Measurements from ENCODE around the gene BMPR2. TPM values are rescaled to one million over a fixed set of nuclear protein-coding genes. Genes with fewer than 3 reads are reported as not detected.
A peak's percentile ranks its signal among the peaks of the same experiment; 100 is the strongest.

Gene BMPR2
- total and polyA plus RNA-seq, 4 donors, result 4.3 to 16.2 (median 7.7) TPM

DNA sequence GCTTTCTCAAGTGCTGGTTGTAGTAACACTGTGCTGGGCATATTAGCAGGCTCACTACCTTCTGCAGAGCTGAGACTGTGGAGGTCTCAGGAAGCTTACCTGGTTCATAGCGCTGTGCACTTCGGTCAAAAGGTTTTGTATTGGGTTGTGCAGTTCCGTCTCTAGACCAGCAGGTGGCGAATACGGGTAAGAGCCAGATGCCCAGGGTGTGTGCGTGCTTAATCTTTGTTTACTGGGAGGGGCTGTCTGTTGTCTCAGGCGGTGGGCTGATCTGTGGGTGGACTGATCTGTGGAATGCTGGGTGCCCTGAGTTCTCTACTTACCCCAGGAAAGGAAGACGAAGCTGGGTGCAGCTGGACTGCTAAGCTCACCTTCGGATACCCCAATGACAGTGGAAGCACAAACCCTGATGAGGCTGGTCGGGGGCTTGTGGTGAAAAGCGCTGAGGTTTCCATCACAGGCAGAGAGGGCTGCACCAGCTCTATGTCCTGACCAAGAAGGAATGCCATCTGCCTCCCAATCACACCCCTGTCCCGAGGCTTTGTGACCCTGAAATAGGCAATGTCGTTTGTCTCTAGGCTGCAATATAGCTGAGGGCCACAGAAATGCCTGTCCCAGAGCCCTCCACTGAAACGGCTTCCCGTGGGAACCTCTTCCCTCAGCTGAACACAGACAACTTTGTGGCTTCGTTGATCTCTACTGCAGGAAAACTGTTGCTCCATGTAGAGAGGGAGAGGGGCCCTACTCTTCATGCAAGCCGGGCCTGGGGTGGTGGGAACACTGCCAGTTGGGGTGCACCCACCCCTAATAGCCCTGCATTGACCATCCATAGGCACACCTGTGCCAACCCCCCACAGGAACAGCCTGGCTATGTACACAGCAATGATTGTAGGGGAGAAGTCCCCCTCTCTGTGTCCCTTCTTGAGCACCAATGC lies 212.8 kb downstream of the BMPR2 start:
- H3K4me1 ChIP-seq (ENCODE audit: control insufficient read depth in 4 of 4, insufficient read depth in 4 of 4, low read length in 3 of 4), result peaks cover 0 to 8% (median 6%) of the 10 kb centered on the region in 4 donors
- TF ChIP-seq RAD21 (IDR thresholded peaks at IDR 0.05) (peak; percentile 90 to 97), TAF1 (conservative IDR thresholded peaks at IDR 0.05) (no peak), SP1 (IDR thresholded peaks at IDR 0.05) (no peak), FOXA1 (IDR thresholded peaks at IDR 0.05) (no peak), GABPA (IDR thresholded peaks at IDR 0.05 in 1 of 2, conservative IDR thresholded peaks at IDR 0.05 in 1 of 2) (no peak)
- TF ChIP-seq, protein P1, sequence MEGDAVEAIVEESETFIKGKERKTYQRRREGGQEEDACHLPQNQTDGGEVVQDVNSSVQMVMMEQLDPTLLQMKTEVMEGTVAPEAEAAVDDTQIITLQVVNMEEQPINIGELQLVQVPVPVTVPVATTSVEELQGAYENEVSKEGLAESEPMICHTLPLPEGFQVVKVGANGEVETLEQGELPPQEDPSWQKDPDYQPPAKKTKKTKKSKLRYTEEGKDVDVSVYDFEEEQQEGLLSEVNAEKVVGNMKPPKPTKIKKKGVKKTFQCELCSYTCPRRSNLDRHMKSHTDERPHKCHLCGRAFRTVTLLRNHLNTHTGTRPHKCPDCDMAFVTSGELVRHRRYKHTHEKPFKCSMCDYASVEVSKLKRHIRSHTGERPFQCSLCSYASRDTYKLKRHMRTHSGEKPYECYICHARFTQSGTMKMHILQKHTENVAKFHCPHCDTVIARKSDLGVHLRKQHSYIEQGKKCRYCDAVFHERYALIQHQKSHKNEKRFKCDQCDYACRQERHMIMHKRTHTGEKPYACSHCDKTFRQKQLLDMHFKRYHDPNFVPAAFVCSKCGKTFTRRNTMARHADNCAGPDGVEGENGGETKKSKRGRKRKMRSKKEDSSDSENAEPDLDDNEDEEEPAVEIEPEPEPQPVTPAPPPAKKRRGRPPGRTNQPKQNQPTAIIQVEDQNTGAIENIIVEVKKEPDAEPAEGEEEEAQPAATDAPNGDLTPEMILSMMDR (IDR thresholded peaks at IDR 0.05; ENCODE audit: low read depth, low read length, missing input control), result peak; percentile 90
- no peak overlapping the region for H3K27ac ChIP-seq (ENCODE audit: low read depth in 1 of 2, low read length in 2 of 2)
- H3K9me3 ChIP-seq (ENCODE audit: control insufficient read depth in 4 of 4, low read length in 3 of 4), result no peaks in the 10 kb centered on the region
- H3K9ac ChIP-seq (ENCODE audit: low read depth in 1 of 2, low read length in 2 of 2), result no peak overlapping the region
- H3K4me3 ChIP-seq (ENCODE audit: low read depth in 1 of 3, low read length in 3 of 3), result no peak overlapping the region
- no peaks in the 10 kb centered on the region for H3K36me3 ChIP-seq (ENCODE audit: control insufficient read depth in 4 of 4, insufficient read depth in 3 of 4, low read depth in 1 of 4, low read length in 3 of 4)
- WGBS, result 33% methylated on average over 17 of the region's 17 CpGs
- H3K27me3 ChIP-seq (ENCODE audit: control insufficient read depth in 4 of 4, insufficient read depth in 4 of 4, low read length in 3 of 4), result no peaks in the 10 kb centered on the region
- peak; percentile 60 for DNase-seq (ENCODE audit: low spot score)

DNA sequence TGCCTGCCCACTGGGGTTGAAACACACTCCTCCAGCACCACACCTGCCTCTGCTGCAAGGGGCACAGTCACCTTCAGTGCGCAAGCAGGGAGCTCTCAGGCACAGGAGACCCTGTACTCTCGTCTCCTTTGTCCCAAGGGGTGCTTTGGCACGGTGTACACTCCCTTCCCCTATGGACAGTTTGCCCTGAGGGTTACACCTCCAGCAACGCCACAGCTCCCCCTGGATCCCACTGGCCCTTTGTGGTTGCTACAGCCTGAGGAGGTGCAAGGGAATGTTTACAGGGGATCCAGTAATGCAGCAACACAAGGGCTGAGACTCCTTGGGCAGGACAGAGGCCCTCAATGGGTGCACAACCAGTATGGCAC lies 213.4 kb downstream of the BMPR2 start:
- 96% methylated on average over 4 of the region's 4 CpGs for WGBS
- Histone ChIP-seq H3K4me3 (ENCODE audit: low read depth in 1 of 3, low read length in 3 of 3) (no peak overlapping the region), H3K4me1 (ENCODE audit: control insufficient read depth in 4 of 4, insufficient read depth in 4 of 4, low read length in 3 of 4) (peaks cover 0 to 8% (median 6%) of the 10 kb centered on the region in 4 donors), H3K27me3 (ENCODE audit: control insufficient read depth in 4 of 4, insufficient read depth in 4 of 4, low read length in 3 of 4) (no peaks in the 10 kb centered on the region), H3K36me3 (ENCODE audit: control insufficient read depth in 4 of 4, insufficient read depth in 3 of 4, low read depth in 1 of 4, low read length in 3 of 4) (no peaks in the 10 kb centered on the region), H3K9ac (ENCODE audit: low read depth in 1 of 2, low read length in 2 of 2) (no peak overlapping the region), H3K27ac (ENCODE audit: low read depth in 1 of 2, low read length in 2 of 2) (no peak overlapping the region), H3K9me3 (ENCODE audit: control insufficient read depth in 4 of 4, low read length in 3 of 4) (no peaks in the 10 kb centered on the region)
- TF ChIP-seq, protein P2, sequence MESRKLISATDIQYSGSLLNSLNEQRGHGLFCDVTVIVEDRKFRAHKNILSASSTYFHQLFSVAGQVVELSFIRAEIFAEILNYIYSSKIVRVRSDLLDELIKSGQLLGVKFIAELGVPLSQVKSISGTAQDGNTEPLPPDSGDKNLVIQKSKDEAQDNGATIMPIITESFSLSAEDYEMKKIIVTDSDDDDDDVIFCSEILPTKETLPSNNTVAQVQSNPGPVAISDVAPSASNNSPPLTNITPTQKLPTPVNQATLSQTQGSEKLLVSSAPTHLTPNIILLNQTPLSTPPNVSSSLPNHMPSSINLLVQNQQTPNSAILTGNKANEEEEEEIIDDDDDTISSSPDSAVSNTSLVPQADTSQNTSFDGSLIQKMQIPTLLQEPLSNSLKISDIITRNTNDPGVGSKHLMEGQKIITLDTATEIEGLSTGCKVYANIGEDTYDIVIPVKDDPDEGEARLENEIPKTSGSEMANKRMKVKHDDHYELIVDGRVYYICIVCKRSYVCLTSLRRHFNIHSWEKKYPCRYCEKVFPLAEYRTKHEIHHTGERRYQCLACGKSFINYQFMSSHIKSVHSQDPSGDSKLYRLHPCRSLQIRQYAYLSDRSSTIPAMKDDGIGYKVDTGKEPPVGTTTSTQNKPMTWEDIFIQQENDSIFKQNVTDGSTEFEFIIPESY (IDR thresholded peaks at IDR 0.05), result no peak
- TF ChIP-seq RXRA (IDR thresholded peaks at IDR 0.05), result no peak
- TF ChIP-seq JUND (IDR thresholded peaks at IDR 0.05), result no peak
- TF ChIP-seq, protein P1 (IDR thresholded peaks at IDR 0.05; ENCODE audit: low read depth, low read length, missing input control), result no peak
- TF ChIP-seq SP1 (IDR thresholded peaks at IDR 0.05), result no peak
- TF ChIP-seq EGR1 (IDR thresholded peaks at IDR 0.05; ENCODE audit: low read depth in 2 of 2), result no peak
- no peak for TF ChIP-seq NR2F2 (IDR thresholded peaks at IDR 0.05)
- TF ChIP-seq GABPA (IDR thresholded peaks at IDR 0.05 in 1 of 2, conservative IDR thresholded peaks at IDR 0.05 in 1 of 2), result no peak
- no peak for TF ChIP-seq FOXA2 (IDR thresholded peaks at IDR 0.05)
- TF ChIP-seq TAF1 (conservative IDR thresholded peaks at IDR 0.05), result no peak
- TF ChIP-seq HNF4G (IDR thresholded peaks at IDR 0.05), result no peak
- no peak for TF ChIP-seq RAD21 (IDR thresholded peaks at IDR 0.05)
- TF ChIP-seq ATF3 (IDR thresholded peaks at IDR 0.05), result no peak
- no peak for TF ChIP-seq HNF4A (conservative IDR thresholded peaks at IDR 0.05)
- no peak for TF ChIP-seq YY1 (IDR thresholded peaks at IDR 0.05)
- TF ChIP-seq REST (IDR thresholded peaks at IDR 0.05), result no peak
- no peak for TF ChIP-seq FOXA1 (IDR thresholded peaks at IDR 0.05)
- no peak for DNase-seq (ENCODE audit: low spot score)

Data from liver (tissue), 9 donors.